T-helper 9 cell (primary cell): Measurements from ENCODE around the gene DUS3L.

Experiments used
- DNase-seq: peaks from one replicate; pipeline ENCODE4 v3.0.0-alpha.2; 2020

DUS3L gene

DNA sequence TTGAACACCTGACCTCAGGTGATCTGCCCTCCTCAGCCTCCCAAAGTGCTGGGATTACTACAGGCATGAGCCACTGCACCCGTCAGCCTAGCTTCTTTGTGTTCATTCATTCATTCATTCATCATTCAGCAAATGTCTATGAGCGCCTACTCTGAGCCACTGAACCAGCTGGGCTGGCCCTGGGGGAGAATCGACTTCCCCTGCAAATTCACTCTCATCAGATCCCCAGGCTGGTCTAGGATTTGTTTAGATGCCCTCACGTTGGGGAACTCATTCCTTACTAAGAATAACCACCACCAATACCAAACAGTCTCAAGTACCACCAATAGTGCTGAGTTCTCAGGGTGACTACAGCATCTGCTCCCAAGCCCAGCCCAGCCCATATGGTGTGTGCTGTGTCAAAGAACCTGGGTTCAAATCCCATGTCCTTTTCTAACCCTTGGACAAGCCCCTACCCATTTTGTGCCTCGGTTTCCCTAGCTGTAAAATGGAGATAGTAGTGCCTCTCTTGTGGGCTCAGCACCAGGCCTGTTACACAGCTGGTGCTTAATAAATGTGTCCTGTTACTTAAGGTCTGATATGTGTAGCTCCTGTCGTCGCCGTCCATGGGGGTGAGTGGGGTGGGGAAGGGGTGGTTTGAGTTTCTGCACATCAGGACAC lies 30.7 kb upstream of the DUS3L start:
- DNase-seq: no peak

GRCh38 chr19:5820785-5821184 lies 29.8 kb upstream of the DUS3L start:
- no peak for DNase-seq

GRCh38 chr19:5818594-5818993 lies 27.6 kb upstream of the DUS3L start:
- DNase-seq: no peak

DNA sequence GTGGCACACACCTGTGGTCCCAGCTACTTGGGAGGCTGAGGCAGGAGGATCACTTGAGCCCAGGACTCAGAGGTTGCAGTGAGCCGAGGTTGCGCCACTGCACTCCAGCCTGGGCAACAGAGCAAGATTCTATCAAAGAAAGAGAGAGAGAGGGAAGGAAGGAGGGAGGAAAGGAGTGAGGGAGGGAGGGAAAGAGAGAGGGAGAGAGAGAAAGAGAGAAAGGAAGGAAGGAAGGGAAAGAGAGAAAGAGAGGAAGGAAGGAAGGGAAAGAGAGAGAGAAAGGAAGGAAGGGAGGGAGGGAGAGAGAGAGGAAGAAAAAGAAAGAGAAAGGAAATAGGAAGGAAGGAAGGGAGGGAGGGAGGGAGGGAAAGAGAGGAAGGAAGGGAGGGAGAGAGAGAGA lies 26.3 kb upstream of the DUS3L start:
- no peak for DNase-seq

GRCh38 chr19:5814852-5815246 lies 23.9 kb upstream of the DUS3L start:
- no peak for DNase-seq

DNA sequence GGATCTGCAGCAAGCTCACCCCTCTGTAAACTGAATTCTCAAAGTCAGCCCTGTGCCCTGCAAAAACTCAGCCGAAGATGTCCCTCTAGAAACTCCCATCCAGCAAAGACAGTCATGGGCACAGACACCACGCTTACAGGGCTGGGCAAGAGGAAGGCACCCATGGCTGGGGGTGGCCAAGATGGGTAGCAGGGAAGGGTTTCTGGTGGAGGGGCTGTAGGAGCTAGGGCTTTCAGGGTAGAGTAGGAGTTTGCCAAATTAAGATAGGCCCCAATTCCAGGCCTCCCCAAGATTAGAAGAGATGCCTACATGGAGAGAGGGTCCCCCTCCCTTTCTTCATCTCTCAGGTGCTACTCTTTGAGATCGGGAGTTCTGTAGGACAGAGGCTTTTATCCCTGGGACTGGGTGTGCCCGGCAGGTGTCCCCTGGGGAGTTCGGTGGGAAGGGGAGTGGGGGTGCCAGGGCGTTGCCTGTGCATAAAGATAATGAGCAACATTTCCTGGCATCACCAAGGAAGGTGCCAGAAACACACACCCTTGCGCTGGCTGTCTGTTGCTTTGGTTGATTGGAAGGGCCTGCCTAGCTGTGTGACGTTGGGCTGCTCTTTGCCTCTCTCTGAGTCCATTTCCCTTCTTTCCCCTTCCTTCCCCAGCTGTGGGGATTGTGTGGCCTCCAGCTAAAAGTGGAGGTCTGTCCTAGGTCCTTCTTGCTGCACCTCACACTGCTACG lies 23.3 kb upstream of the DUS3L start:
- DNase-seq: no peak

GRCh38 chr19:5811117-5811516 lies 20.2 kb upstream of the DUS3L start:
- no peak for DNase-seq

DNA sequence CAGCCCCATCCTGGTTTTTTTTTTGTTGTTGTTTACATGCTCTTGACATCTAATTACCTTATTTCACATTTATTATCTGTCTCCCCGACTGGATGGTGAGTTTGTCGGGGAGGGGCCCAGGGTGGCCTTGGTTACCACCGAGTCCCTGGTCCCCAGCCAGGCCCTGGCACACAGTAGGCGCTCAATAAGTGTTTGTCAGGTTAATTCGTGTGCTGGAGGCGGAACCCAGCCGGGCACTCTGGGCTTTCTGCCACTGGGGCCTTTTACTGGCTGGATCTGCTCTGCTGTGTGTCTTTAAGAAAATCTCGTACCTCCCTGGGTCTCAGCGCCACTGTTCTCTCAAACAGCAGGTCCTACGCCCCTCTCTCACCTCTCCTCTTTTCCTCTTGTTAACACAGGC lies 18.5 kb upstream of the DUS3L start:
- DNase-seq: no peak

GRCh38 chr19:5809053-5809452 lies 18.1 kb upstream of the DUS3L start:
- DNase-seq: no peak

- DNase-seq: no peak
Measured at GRCh38 chr19:5808120-5808816, 17.3 kb upstream of the DUS3L start.

- DNase-seq: no peak
Measured at GRCh38 chr19:5806905-5807304, 15.9 kb upstream of the DUS3L start.

- DNase-seq: no peak
Measured at GRCh38 chr19:5806133-5806489, 15.1 kb upstream of the DUS3L start.

GRCh38 chr19:5805462-5806132 lies 14.6 kb upstream of the DUS3L start:
- peak; percentile 63 for DNase-seq

GRCh38 chr19:5804516-5805461 lies 13.8 kb upstream of the DUS3L start, which contains the start of gene NRTN:
Gene NRTN, plus strand, starts transcription at chr19:5805067. Its CDS starts 19,099 bp downstream, at chr19:5824166.
- peak; percentile 57 for DNase-seq

DNA sequence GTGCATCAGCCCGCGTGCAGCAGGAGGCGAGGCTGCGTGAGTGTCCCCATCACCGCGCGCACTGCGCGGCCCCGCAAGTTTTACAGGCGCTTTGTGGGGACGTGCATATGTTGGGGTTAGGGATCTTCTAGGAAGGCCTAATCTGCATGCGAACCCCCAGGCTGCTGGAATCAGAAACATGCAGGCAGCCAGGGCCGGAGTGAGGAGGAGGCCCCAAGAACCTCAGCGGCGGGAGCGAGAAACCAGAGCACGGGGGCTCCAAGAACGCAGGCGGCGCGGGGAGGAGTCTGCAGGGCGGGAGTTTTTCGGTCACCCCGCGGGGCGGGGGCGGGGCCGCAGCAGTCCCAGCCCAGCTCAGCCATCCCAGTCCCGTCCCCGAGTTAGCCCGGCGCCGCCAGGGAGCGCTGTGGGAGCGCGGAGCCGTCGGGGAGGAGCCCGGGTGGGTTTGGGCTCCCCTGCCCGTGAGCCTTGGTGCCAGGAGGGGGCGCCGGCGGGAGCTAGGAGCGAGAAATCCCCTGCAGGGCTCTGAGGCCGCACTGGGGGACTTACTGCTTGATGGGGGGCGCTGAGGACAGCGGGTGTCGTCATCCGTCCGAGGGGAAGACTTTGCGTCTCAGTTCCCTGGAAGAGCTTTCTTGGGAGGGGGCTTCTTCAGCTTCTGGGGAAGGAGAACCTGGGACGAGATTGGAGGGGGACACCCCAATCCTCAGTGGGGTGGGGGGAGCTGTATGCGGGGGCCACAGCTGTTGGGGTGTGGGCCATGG lies 13.0 kb upstream of the DUS3L start:
- DNase-seq: peak; percentile 94

- no peak for DNase-seq
Measured at GRCh38 chr19:5803441-5803751, 12.4 kb upstream of the DUS3L start.

DNA sequence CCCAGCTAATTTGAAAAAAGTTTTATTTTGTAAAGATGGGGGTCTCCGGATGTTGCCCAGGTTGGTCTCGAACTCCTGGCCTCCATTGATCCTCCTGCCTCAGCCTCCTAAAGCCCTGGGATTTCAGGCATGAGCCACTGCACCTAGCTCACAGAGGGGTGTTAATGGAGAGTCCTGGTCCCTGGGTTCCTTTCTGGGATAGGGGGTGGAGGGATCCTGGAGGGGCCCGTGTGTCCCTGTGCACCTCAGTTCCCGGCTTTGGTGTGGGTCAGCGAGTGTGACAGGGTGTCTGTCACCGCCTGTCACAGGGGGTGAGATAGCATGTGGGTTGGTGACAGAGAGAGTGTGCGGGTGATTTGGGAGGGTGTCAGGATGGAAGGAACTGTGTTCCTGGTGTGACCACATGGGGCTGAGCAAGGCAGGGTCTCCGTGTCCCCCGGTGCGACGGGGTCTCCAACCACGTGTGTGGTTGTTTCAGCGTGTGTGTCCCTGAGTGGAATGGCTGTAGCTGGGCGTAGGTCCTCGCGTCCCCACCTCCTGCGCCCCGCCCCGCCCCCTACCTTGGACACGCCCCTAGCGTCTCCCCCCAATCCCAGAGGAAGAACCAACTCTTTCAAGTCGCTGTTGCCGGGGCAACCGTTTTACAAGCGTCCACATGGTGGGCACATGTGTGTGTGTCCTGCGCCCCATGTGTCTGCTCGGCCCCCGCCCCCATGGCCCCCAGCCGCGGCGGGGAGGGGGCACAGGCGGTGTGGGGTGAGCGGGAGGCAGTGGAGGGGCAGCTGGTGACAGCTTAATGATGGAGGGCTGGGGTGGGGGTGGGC lies 11.0 kb upstream of the DUS3L start:
- no peak for DNase-seq

DNA sequence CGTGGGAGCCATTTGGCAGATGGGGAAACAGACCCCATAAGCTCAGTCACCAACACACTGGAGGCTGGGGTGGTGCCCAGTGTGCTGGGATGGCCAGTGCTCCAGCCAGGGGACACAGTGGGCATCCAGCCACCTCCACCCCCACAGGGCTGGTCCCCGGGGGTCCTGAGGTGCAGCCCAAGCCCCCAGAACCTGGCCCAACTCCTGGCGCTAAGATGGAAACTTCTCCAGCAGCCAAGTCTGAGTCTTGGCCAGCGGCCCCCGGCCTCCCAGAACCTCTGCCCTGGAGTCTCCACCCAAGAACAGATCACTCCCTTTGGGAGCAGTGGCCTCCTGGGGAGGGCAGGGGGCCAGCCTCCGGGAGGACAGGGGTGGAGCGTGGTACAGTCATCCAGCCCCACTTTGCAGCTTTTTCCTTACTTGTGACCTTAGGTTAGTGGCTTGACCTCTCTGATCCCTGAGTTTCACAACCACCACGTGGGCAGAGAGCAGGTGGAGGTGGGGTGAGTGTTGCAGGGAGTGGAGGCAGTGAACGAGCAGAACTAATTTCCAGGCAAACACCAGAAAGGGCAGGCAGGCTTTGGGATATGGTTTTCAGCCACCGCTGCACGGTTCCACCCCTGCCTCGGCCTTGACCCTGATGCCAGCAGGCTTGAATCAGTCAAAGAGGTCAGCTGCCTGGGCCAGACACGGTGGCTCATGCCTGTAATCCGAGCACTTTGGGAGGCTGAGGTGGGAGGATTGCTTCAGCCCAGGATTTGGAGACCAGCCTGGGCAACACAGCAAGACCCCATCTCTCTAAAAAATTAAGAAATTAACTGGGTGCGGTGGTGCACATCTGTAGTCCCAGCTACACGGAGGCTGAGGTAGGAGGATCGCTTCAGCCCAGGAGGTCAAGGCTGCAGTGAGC lies 9.7 kb upstream of the DUS3L start:
- DNase-seq: no peak
